ENCODE measurements around the gene NLRC3.

DNA sequence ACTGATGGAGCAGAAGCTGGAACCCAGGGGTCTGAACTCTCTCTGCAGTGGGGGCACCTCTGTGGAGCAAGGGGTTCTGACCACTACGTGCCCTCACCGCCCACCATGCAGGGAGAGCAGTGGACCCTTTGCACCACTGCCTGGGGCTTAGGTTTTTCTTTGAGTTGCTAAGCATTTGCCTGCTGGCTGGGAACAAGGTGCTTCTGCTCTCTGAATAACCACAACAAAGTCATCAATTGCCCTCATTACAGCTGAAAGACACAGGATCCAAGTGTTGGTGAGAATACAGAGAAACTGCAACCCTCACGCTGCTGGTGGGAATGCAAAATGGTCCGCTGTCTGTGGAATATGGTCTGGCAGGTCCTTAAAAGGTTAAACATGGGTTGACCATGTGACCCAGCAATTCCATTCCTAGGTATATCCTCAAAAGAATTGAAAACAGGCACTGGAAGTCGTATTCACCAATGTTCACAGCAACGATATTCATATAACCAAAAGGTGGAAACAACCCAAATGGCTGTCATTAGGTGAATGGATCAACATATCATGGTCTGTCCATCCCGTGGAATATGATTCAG, 22.8 kb downstream of the NLRC3 start:
- TF ChIP-seq, protein P1, sequence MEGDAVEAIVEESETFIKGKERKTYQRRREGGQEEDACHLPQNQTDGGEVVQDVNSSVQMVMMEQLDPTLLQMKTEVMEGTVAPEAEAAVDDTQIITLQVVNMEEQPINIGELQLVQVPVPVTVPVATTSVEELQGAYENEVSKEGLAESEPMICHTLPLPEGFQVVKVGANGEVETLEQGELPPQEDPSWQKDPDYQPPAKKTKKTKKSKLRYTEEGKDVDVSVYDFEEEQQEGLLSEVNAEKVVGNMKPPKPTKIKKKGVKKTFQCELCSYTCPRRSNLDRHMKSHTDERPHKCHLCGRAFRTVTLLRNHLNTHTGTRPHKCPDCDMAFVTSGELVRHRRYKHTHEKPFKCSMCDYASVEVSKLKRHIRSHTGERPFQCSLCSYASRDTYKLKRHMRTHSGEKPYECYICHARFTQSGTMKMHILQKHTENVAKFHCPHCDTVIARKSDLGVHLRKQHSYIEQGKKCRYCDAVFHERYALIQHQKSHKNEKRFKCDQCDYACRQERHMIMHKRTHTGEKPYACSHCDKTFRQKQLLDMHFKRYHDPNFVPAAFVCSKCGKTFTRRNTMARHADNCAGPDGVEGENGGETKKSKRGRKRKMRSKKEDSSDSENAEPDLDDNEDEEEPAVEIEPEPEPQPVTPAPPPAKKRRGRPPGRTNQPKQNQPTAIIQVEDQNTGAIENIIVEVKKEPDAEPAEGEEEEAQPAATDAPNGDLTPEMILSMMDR (IDR thresholded peaks at IDR 0.05) = no peak
- TF ChIP-seq POLR2A (IDR thresholded peaks at IDR 0.05) = no peak
